ENCODE results near the gene ADPRHL1. TPM values are rescaled to one million over a fixed set of nuclear protein-coding genes. Genes with fewer than 3 reads are reported as not detected.
A peak's percentile ranks its signal among the peaks of the same experiment; 100 is the strongest.

The ADPRHL1 gene
- total RNA-seq, 2 donors from 2014 or later, result 1.8 to 1.9 TPM

- Mint-ChIP-seq H3K4me1 (ENCODE audit: low read depth in 2 of 2) (no peaks in the 10 kb centered on the region), H3K27me3 (peaks cover 0 to 2% of the 10 kb centered on the region in 2 donors), H3K36me3 (no peaks in the 10 kb centered on the region), H3K27ac (no peak overlapping the region), H3K4me3 (no peak overlapping the region), H3K9me3 (no peaks in the 10 kb centered on the region)
- DNase-seq (ENCODE audit: low spot score) (no peak), ATAC-seq (no peak)
Measured at GRCh38 chr13:113407531-113408393, 45.5 kb downstream of the ADPRHL1 start.

- Mint-ChIP-seq H3K27ac (no peak overlapping the region), H3K27me3 (peaks cover 0 to 2% of the 10 kb centered on the region in 2 donors), H3K36me3 (no peaks in the 10 kb centered on the region), H3K9me3 (no peaks in the 10 kb centered on the region), H3K4me1 (ENCODE audit: low read depth in 2 of 2) (no peaks in the 10 kb centered on the region), H3K4me3 (no peak overlapping the region)
- no peak for DNase-seq (ENCODE audit: low spot score)
- ATAC-seq, result no peak
Measured at GRCh38 chr13:113407103-113407530, 46.2 kb downstream of the ADPRHL1 start.

- ATAC-seq, result no peak
- Mint-ChIP-seq H3K27ac (no peak overlapping the region), H3K36me3 (no peaks in the 10 kb centered on the region), H3K4me1 (ENCODE audit: low read depth in 2 of 2) (no peaks in the 10 kb centered on the region), H3K27me3 (peaks cover 0 to 2% of the 10 kb centered on the region in 2 donors), H3K4me3 (no peak overlapping the region), H3K9me3 (no peaks in the 10 kb centered on the region)
- DNase-seq (ENCODE audit: low spot score), result no peak
Measured at GRCh38 chr13:113406321-113407102, 46.8 kb downstream of the ADPRHL1 start.

DNA sequence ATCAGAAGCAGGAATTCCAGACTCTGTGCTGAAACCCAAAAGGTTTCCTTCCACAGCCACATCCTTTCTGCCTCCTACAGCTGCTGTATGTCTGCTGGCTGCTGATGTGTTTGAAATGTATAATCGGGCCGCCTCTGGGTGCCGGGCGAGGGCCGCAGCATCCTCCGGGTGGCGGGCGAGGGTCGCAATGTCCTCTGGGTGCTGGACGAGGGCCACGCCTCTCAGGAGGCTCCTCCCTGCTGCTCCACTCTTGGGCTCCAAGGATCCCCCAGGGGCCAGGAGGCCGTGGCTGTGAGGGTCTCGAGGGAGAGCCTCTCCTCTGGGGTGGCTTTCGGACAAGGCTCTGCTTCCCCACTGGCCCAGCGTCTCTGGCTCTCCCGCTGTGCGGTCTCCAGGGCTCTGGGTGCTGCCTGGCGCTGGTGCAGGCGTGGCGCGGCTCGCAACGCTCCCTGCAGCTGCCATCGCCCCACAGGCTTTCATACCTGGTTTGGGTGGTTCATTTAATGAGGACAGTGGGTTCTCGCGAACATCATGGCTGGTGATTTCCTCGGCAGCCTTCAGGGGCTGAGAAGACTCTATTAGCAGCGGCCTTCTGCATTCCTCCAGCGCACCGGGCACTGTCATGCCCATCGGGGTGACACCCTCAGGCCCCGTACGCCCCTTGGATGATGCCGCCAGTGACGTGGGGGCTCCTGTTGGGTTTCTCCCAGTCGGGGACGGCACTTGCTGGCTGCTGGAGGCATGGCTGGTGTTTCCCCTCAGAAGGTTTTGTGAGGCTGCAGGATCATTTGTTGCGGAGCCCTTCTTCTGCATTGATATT, 47.6 kb downstream of the ADPRHL1 start:
- Mint-ChIP-seq H3K27ac (no peak overlapping the region), H3K27me3 (peaks cover 0 to 2% of the 10 kb centered on the region in 2 donors), H3K36me3 (no peaks in the 10 kb centered on the region), H3K4me1 (ENCODE audit: low read depth in 2 of 2) (no peaks in the 10 kb centered on the region), H3K4me3 (no peak overlapping the region), H3K9me3 (no peaks in the 10 kb centered on the region)
- no peak for DNase-seq (ENCODE audit: low spot score)
- no peak for ATAC-seq

DNA sequence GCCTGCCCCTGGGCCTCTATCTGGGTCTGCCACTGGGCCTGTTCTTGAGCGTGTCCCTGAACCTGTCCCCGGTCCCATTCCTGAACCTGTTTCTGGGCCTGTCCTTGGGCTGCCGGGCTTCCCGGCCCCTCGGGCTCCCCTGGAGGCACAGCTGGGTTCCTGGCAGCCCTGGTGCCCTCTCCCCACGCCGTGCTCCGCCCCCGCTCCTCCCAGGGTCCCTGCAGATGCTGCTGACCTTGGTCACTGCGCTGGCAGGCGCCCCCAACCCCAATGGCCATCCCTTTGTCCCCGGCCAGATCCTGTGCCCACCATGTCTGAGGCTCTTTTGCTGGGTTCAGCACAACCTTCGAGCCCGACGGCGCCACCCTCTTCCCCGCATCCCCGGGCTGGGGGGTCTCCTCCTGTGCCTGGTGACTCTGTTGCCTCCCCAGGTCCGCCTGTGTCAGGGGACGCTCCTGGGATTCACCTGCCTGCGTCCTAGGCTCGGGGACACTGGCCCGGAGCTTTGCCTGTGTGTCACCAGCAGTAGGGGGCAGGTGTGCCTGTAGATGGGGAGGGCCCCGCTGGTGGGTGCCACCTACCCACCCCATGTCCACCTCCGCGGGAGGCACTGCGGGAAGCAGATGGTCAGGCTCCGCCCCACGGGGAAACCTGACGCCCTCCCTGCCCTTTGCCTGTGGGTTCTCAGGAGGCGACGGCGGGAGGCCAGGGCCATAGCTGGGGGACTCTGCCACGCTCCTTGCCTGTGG, 48.4 kb downstream of the ADPRHL1 start:
- no peaks in the 10 kb centered on the region for H3K36me3 Mint-ChIP-seq
- no peaks in the 10 kb centered on the region for H3K4me1 Mint-ChIP-seq (ENCODE audit: low read depth in 2 of 2)
- H3K27me3 Mint-ChIP-seq, result peaks cover 0 to 2% of the 10 kb centered on the region in 2 donors
- H3K27ac Mint-ChIP-seq, result no peak overlapping the region
- H3K9me3 Mint-ChIP-seq, result no peaks in the 10 kb centered on the region
- no peak overlapping the region for H3K4me3 Mint-ChIP-seq
- DNase-seq (ENCODE audit: low spot score) (no peak), ATAC-seq (no peak)

- Mint-ChIP-seq H3K4me1 (ENCODE audit: low read depth in 2 of 2) (no peaks in the 10 kb centered on the region), H3K27ac (no peak overlapping the region), H3K36me3 (no peaks in the 10 kb centered on the region), H3K27me3 (peaks cover 0 to 2% of the 10 kb centered on the region in 2 donors), H3K9me3 (no peaks in the 10 kb centered on the region), H3K4me3 (no peak overlapping the region)
- ATAC-seq, result no peak
- DNase-seq (ENCODE audit: low spot score), result no peak
Measured at GRCh38 chr13:113404366-113404722, 48.9 kb downstream of the ADPRHL1 start.

GRCh38 chr13:113403255-113404104, 49.8 kb downstream of the ADPRHL1 start:
- DNase-seq (ENCODE audit: low spot score) (no peak), ATAC-seq (no peak)
- H3K27me3 Mint-ChIP-seq, result peaks cover 0 to 2% of the 10 kb centered on the region in 2 donors
- no peaks in the 10 kb centered on the region for H3K4me1 Mint-ChIP-seq (ENCODE audit: low read depth in 2 of 2)
- H3K4me3 Mint-ChIP-seq, result no peak overlapping the region
- H3K27ac Mint-ChIP-seq, result no peak overlapping the region
- no peaks in the 10 kb centered on the region for H3K9me3 Mint-ChIP-seq
- H3K36me3 Mint-ChIP-seq, result no peaks in the 10 kb centered on the region

GRCh38 chr13:113402471-113403254, 50.6 kb downstream of the ADPRHL1 start:
- Mint-ChIP-seq H3K4me1 (ENCODE audit: low read depth in 2 of 2) (no peaks in the 10 kb centered on the region), H3K4me3 (no peak overlapping the region), H3K9me3 (no peaks in the 10 kb centered on the region), H3K27me3 (peaks cover 0 to 2% of the 10 kb centered on the region in 2 donors), H3K27ac (no peak overlapping the region), H3K36me3 (no peaks in the 10 kb centered on the region)
- ATAC-seq (no peak), DNase-seq (ENCODE audit: low spot score) (no peak)

DNA sequence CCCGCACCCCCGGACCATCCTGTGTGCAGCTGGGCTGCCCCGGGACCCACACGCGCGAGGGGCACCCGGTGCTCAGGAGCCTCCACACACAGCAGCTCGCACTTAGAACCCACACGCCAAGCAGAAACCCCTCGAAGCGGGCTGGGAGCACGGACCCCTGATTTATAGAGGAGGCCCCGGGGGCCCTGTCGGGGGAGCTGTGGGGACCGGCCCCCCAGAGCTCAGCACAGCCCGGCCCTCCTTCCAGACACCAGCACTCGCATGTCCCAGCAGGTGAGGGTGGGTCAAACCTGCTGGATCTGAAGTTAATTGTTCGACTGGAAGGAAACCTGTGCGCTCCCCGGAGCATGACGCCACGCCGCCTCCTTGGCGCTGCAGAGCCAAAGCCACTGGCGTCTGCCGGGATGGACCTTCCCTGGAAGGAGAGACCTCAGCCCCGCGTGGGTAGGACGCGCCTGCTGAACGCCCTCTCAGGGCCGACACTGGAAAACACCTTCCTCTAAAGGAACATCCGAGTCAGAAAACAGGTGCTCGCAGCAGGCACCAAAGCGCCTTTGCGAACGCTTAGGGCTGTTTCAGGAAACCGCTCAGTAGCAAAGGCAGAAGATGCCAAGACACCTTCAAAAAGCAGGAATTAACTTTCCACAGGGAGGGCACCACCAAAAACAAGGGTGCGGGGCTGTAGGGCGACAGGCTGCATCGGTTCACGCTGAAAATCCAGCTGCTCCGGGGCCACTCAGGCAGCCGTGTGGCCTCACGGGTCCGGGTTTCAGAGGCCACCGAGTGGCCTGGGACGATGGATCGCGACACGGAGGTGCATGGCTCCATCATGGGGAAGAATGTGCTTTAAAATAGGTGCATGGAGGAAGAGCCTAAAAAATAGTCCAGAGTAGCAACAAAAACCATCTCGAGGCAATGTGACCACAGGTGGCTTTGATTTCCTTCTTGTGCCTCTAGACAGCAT, 51.6 kb downstream of the ADPRHL1 start:
- no peaks in the 10 kb centered on the region for H3K9me3 Mint-ChIP-seq
- no peak overlapping the region for H3K27ac Mint-ChIP-seq
- no peak overlapping the region for H3K4me3 Mint-ChIP-seq
- ATAC-seq (peak in 1 of 2 donors; percentile 20), DNase-seq (ENCODE audit: low spot score) (no peak)
- no peaks in the 10 kb centered on the region for H3K4me1 Mint-ChIP-seq (ENCODE audit: low read depth in 2 of 2)
- no peaks in the 10 kb centered on the region for H3K36me3 Mint-ChIP-seq
- no peaks in the 10 kb centered on the region for H3K27me3 Mint-ChIP-seq

DNA sequence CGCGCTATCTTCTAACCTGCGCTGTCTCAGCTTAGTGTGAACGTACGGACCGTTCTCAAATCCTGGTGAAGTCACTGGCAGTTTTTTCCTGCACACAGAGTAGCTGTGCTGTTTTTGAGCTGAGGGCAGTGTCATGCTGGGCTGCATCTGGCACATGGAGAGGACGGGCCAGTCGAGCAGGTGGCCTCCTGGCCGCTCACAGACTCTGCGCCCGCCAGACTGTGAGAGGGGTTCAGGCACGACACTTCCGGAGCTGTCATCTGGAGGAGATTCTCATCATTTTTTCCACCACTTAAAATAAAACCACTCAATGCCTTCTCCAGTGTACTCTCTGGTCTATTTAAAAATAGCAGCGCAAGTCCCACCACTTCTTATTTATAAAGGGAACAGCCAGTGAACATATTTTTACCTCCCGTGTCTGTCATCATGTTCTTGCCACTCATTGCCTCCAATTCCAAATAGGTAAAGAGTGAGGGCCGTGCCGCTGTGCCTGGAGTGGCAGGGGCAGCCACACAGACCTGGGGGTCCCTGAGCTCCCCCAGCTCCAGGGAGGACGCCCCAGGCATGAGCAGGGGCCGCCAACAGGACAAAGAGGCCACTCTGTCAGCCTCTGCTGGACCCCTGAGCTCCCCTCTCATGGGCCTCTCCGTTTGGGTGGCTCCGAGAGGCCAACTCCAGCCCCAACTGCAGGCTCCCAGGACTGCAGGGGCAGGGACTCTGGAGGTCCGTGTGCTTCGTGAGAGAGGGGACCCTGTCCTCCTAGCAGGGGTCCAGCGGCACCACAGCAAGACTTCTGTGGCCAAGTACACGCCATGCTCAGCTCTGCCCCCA, 52.5 kb downstream of the ADPRHL1 start:
- Mint-ChIP-seq H3K27me3 (no peaks in the 10 kb centered on the region), H3K4me1 (ENCODE audit: low read depth in 2 of 2) (no peaks in the 10 kb centered on the region), H3K36me3 (no peaks in the 10 kb centered on the region)

More for the DNA sequence above, 52.5 kb downstream of the ADPRHL1 start:
- no peaks in the 10 kb centered on the region for H3K9me3 Mint-ChIP-seq
- H3K27ac Mint-ChIP-seq, result no peak overlapping the region
- H3K4me3 Mint-ChIP-seq, result no peak overlapping the region
- ATAC-seq (no peak), DNase-seq (ENCODE audit: low spot score) (no peak)

All from natural killer cell treated with Interleukin-12 subunit alpha and Interleukin-12 subunit beta and Interleukin-15 and Interleukin-18, amount 100 ng/mL, for 72 hours (primary cell).